Thyroid gland (tissue), 4 donors: ENCODE results near the gene AATF. TPM values are rescaled to one million over a fixed set of nuclear protein-coding genes. Genes with fewer than 3 reads are reported as not detected.
"Not testable (repeated sequence)": the region's sequence is repeated elsewhere in the genome, so short reads cannot be mapped to it uniquely, and the experiment has no call there.

ENCODE experiments used
- DNase-seq, 2 donors: peaks; one replicate each; pipeline ENCODE4 v3.0.0-alpha.2; 2019
- H3K27ac ChIP-seq, 3 donors: fragments of 200-600 bp; sonication (generic); 1 replicate in 2 of 3; 2 replicates in 1 of 3; pipeline ENCODE4 v1.5.1; 2016 to 2019; ENCODE audit warnings: mild to moderate bottlenecking in 1 of 3, moderate library complexity in 1 of 3
- H3K27me3 ChIP-seq: fragments of 200-600 bp; sonication (generic); one replicate; pipeline ENCODE4 v1.5.1; 2019
- H3K36me3 ChIP-seq, 2 donors: fragments of 200-600 bp; sonication (generic); one replicate each; pipeline ENCODE4 v1.5.1; 2016 to 2019
- H3K4me1 ChIP-seq, 2 donors: fragments of 200-600 bp; sonication (generic); one replicate each; pipeline ENCODE4 v1.5.1; 2017 to 2019
- H3K4me3 ChIP-seq, 3 donors: fragments of 200-600 bp; sonication (generic); replicated peaks in 1 of 3; 1 replicate in 2 of 3; 2 replicates in 1 of 3; pipeline ENCODE4 v1.5.1; 2016; ENCODE audit warnings: mild to moderate bottlenecking in 1 of 3
- H3K9me3 ChIP-seq: fragments of 200-600 bp; sonication (generic); one replicate; pipeline ENCODE4 v1.5.1; 2017
- POLR2A ChIP-seq, 2 donors: fragments of 450-650 bp; IDR thresholded peaks; one replicate each; pipeline ENCODE4 v1.6.1; 2017; ENCODE audit warnings: antibody characterized with exemption in 2 of 2, mild to moderate bottlenecking in 2 of 2, moderate library complexity in 1 of 2
- WGBS, 2 donors: methylation state at CpG; one replicate each; pipeline ENCODE4 v1.1.5; 2017; 5-methylcytosine and 5-hydroxymethylcytosine counted together
- intact Hi-C: fragments of 100-400 bp; cut with DNase I; formaldehyde crosslinking; loops from one replicate; pipeline ENCODE4 v1.15.1; 2023
- total RNA-seq, 4 donors: library from RNA; depleted of rRNA; stranded (reverse); fragments of >200 nt; gene quantifications; one replicate each; pipeline ENCODE4 v1.2.3, GENCODE V29; 2016
- TF ChIP-seq, protein P1 (sequence below), 6 experiments: fragments of 200-600 bp in 3 of 6; fragments of 450-650 bp in 3 of 6; sonication (generic) in 3 of 6; IDR thresholded peaks; one replicate each; pipeline ENCODE4 v1.5.1; 2016 to 2019; ENCODE audit warnings: antibody characterized with exemption in 6 of 6, mild to moderate bottlenecking in 2 of 6, inconsistent platforms in 1 of 6, moderate library complexity in 1 of 6

The AATF gene
- total RNA-seq, 4 donors from 2014 or later, result 28.5 to 38.9 (median 32.4) TPM

GRCh38 chr17:37068266-37068665, 119.5 kb downstream of the AATF start:
- Histone ChIP-seq H3K27ac (no peak overlapping the region), H3K9me3 (no peaks in the 10 kb centered on the region), H3K27me3 (no peaks in the 10 kb centered on the region), H3K4me1 (no peaks in the 10 kb centered on the region), H3K36me3 (no peaks in the 10 kb centered on the region), H3K4me3 (no peak overlapping the region)
- TF ChIP-seq, protein P1, sequence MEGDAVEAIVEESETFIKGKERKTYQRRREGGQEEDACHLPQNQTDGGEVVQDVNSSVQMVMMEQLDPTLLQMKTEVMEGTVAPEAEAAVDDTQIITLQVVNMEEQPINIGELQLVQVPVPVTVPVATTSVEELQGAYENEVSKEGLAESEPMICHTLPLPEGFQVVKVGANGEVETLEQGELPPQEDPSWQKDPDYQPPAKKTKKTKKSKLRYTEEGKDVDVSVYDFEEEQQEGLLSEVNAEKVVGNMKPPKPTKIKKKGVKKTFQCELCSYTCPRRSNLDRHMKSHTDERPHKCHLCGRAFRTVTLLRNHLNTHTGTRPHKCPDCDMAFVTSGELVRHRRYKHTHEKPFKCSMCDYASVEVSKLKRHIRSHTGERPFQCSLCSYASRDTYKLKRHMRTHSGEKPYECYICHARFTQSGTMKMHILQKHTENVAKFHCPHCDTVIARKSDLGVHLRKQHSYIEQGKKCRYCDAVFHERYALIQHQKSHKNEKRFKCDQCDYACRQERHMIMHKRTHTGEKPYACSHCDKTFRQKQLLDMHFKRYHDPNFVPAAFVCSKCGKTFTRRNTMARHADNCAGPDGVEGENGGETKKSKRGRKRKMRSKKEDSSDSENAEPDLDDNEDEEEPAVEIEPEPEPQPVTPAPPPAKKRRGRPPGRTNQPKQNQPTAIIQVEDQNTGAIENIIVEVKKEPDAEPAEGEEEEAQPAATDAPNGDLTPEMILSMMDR (IDR thresholded peaks at IDR 0.05), result no peak
- TF ChIP-seq POLR2A (IDR thresholded peaks at IDR 0.05), result no peak
- intact Hi-C loops, result no loop called here
- no peak for DNase-seq
- WGBS, 2 donors, result 72 to 75% methylated on average over 10 of the region's 10 CpGs

- WGBS, 2 donors, result 91 to 96% methylated on average over 3 of the region's 3 CpGs
- Histone ChIP-seq H3K27me3 (no peaks in the 10 kb centered on the region), H3K4me3 (no peak overlapping the region), H3K36me3 (no peaks in the 10 kb centered on the region), H3K9me3 (no peaks in the 10 kb centered on the region), H3K4me1 (no peaks in the 10 kb centered on the region), H3K27ac (no peak overlapping the region)
- TF ChIP-seq, protein P1 (IDR thresholded peaks at IDR 0.05), result no peak
- TF ChIP-seq POLR2A (IDR thresholded peaks at IDR 0.05), result no peak
- intact Hi-C loops, result no loop called here
- DNase-seq, result no peak
Measured at GRCh38 chr17:37069087-37069486, 120.3 kb downstream of the AATF start.

GRCh38 chr17:37073464-37073863, 124.7 kb downstream of the AATF start:
- intact Hi-C loops, H3K4me3 ChIP-seq, DNase-seq, H3K27ac ChIP-seq, H3K36me3 ChIP-seq, H3K4me1 ChIP-seq, H3K9me3 ChIP-seq, H3K27me3 ChIP-seq: not testable (repeated sequence)
- 76 to 87% methylated on average over 3 of the region's 3 CpGs for WGBS, 2 donors

DNA sequence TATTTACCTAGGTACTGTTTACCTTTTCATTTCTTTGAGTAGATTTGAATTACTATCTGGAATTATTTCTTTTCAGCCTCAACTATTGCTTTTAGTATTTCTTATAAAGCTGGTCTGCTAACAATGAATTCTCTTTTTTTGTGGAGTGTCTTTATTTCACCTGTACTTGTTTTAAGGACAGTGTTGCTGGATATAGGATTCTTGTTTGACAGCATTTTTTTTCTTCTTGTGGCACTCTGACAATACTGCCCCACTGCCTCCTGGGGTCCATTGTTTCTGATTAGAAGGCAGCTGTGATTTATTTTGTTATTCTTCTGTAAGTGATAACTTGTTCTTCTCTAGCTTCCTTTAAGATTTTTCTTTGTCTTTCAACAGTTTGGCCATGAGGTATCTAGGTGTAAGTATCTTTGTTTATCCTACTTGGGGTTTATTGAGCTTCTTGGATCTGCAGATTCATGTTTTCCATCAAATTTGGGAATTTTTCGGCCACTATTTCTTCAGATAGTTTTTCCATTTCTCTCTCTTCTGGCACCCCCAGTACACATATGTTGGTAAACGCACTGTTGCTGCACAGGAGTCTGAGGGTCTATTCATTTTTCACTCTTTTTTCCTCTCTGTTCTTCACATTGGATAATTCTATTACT, 130.4 kb downstream of the AATF start:
- TF ChIP-seq, protein P1 (IDR thresholded peaks at IDR 0.05), result no peak
- no peak for TF ChIP-seq POLR2A (IDR thresholded peaks at IDR 0.05)
- 96 to 98% methylated on average over 2 of the region's 2 CpGs for WGBS, 2 donors
- H3K9me3 ChIP-seq, result no peaks in the 10 kb centered on the region
- H3K36me3 ChIP-seq, result no peaks in the 10 kb centered on the region
- no peak overlapping the region for H3K27ac ChIP-seq
- intact Hi-C loops, result no loop called here
- no peak for DNase-seq
- H3K4me1 ChIP-seq, result no peaks in the 10 kb centered on the region
- no peak overlapping the region for H3K4me3 ChIP-seq
- no peaks in the 10 kb centered on the region for H3K27me3 ChIP-seq

DNA sequence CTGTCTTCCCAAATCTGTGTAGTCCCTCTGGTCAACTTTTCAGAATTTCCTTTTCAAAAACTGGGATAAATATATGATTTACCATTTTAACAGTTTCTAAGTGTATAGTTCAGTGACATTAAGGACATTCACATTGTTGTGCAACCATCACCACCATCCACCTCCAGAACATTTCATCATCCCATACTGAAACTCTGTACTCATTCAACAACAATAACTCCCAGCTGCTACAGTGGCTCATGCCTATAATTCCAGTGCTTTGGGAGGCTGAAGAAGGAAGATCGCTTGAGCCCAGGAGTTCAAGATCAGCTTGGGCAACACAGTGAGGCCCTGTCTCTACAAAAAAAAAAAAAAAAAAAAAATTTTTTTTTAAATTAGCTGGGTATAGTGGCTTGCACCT, 131.0 kb downstream of the AATF start:
- no peaks in the 10 kb centered on the region for H3K4me1 ChIP-seq
- H3K27me3 ChIP-seq, result no peaks in the 10 kb centered on the region
- H3K4me3 ChIP-seq, result no peak overlapping the region
- WGBS, 2 donors, result 100% methylated on average over 1 of the region's 1 CpG
- H3K27ac ChIP-seq, result no peak overlapping the region
- TF ChIP-seq, protein P1 (IDR thresholded peaks at IDR 0.05), result no peak
- no peak for TF ChIP-seq POLR2A (IDR thresholded peaks at IDR 0.05)
- no peaks in the 10 kb centered on the region for H3K36me3 ChIP-seq
- no peak for DNase-seq
- no peaks in the 10 kb centered on the region for H3K9me3 ChIP-seq
- intact Hi-C loops, result no loop called here
